KOPT-K1 (cell line): Measurements from ENCODE around the gene MAP3K9.

ENCODE experiments used
- H3K27ac ChIP-seq: fragments of 200-600 bp; sonication (generic); 2 replicates; pipeline ENCODE4 v1.5.1; 2016; ENCODE audit warnings: antibody characterized with exemption, mild to moderate bottlenecking, low read depth, low read length; ENCODE audit not compliant: poor library complexity, severe bottlenecking
- H3K36me3 ChIP-seq: fragments of 200-600 bp; sonication (generic); 2 replicates; pipeline ENCODE4 v1.5.1; 2017; ENCODE audit warnings: antibody characterized with exemption, mild to moderate bottlenecking, low read length, moderate library complexity; ENCODE audit not compliant: insufficient read depth
- H3K9me3 ChIP-seq: fragments of 200-600 bp; sonication (generic); 2 replicates; pipeline ENCODE4 v1.5.1; 2017; ENCODE audit warnings: antibody characterized with exemption, low read length, mild to moderate bottlenecking; ENCODE audit not compliant: insufficient read depth, poor library complexity, severe bottlenecking

Gene MAP3K9

GRCh38 chr14:70828188-70828587, 18.9 kb upstream of the MAP3K9 start:
- Histone ChIP-seq H3K27ac (no peak overlapping the region), H3K9me3 (no peaks in the 10 kb centered on the region), H3K36me3 (no peaks in the 10 kb centered on the region)

DNA sequence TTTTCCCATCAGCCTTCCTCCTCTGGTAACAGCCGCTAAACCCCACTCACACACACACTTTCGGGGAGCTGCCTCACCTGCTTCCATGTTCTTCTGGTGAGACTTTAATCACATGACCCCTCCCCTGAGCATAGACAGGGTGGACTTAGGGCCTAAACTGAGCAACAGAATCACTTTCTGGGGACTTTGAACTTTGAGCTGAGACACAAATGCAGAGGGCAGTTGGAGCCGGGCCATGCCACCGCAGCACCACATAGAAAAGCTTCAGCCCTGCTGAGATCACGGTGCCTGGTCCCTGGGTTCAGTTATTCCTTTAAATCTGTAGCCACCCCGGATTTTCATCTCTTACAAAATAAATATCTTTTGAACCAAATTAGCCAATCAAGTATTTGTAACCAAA, 18.4 kb upstream of the MAP3K9 start:
- Histone ChIP-seq H3K27ac (no peak overlapping the region), H3K36me3 (no peaks in the 10 kb centered on the region), H3K9me3 (no peaks in the 10 kb centered on the region)

- Histone ChIP-seq H3K36me3 (no peaks in the 10 kb centered on the region), H3K27ac (no peak overlapping the region), H3K9me3 (no peaks in the 10 kb centered on the region)
Measured at GRCh38 chr14:70827347-70827746, 18.0 kb upstream of the MAP3K9 start.

DNA sequence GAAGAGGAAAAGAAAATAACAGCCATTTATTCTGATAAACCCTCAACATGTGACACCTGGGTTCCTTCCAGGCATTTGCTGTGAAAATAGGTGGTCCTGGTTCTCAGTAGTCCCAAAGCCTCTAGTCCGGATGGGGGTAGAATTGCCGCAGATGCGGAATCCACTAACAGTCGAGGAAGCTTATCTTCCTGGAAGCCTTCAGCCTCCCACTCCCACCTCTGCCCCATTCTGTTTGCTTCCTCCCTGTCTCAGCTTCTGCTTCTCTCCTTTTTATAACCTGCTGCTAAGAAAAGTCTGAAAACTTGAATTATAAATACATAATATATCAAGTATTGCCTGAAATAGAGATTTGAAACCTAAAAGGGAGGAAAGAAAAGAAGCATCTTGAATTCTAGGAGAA, 14.0 kb upstream of the MAP3K9 start:
- H3K36me3 ChIP-seq = no peaks in the 10 kb centered on the region
- no peaks in the 10 kb centered on the region for H3K9me3 ChIP-seq
- H3K27ac ChIP-seq = no peak overlapping the region

DNA sequence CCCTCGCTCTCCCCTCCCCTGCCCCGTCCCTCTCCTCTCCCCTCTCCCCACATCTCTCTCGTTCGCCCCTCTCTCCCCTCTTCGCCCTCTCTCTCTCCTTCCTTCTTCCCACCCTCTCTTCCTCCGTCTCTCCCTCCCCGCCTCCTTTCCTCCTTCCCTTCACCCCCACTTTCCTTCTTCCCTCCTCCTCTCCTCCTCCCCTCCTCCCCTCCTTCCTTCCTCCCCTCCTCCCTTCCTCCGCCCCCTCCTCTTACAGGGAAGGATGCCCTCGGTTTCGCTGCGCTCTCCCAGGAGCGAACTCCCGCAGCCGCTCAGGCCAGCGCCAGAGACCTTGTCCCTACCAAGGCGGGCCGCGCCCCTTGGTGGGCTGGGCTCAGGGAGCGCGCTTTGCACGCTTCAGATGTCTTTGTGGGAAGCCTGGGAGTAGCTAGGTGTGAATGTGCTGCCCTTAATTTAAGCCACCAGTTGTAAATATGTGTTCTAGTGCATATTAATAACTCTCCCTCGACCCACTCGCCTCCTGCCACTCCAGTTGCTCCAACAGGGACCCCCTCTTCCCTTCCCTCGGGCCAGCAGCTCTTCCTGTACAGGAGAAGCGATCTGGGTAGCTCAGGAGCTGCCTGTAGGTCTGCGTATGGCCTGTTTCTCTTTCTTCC, 13.3 kb upstream of the MAP3K9 start:
- H3K9me3 ChIP-seq = no peaks in the 10 kb centered on the region
- no peaks in the 10 kb centered on the region for H3K36me3 ChIP-seq
- H3K27ac ChIP-seq = peak overlapping the region; percentile 57

- peak overlapping the region; percentile 57 for H3K27ac ChIP-seq
- H3K9me3 ChIP-seq = no peaks in the 10 kb centered on the region
- no peaks in the 10 kb centered on the region for H3K36me3 ChIP-seq
Measured at GRCh38 chr14:70821584-70822529, 12.5 kb upstream of the MAP3K9 start.

DNA sequence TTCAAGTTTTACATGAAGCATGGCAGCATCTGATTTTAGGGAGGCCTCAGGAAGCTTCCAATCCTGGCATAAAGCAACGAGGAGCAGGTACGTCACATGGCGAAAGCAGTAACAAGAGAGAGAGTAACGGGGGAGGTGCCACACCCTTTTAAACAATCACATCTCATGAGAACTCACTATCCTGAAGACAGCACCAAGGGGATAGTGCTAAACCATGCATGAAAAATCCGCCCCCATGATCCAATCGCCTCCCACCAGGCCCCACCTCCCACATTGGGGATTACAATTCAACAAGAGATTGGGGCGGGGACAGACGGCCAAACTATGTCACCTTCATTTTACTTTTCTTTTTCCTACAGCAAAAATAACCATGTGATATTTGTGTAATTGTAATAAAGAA, 7.2 kb upstream of the MAP3K9 start:
- Histone ChIP-seq H3K27ac (no peak overlapping the region), H3K9me3 (no peaks in the 10 kb centered on the region), H3K36me3 (no peaks in the 10 kb centered on the region)

DNA sequence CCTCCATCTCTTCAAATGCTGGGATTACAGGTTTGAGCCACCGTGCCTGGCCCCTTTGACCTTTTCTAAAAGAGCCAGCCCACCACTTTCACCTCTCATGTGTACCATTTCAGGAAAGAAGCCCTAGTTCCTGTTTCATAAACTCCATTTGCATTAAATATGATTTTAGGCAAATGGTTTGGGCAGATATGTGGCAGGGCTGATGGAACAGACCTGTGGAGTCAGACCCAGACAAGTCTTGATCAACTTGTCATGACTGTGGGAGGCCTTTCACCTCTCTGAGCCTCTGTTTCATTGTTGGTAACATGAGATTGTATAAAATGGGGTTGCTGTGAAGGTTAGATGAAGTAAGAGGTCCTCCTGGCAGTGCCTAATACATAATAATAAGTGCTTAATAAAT, 5.2 kb upstream of the MAP3K9 start:
- no peaks in the 10 kb centered on the region for H3K36me3 ChIP-seq
- no peaks in the 10 kb centered on the region for H3K9me3 ChIP-seq
- no peak overlapping the region for H3K27ac ChIP-seq

DNA sequence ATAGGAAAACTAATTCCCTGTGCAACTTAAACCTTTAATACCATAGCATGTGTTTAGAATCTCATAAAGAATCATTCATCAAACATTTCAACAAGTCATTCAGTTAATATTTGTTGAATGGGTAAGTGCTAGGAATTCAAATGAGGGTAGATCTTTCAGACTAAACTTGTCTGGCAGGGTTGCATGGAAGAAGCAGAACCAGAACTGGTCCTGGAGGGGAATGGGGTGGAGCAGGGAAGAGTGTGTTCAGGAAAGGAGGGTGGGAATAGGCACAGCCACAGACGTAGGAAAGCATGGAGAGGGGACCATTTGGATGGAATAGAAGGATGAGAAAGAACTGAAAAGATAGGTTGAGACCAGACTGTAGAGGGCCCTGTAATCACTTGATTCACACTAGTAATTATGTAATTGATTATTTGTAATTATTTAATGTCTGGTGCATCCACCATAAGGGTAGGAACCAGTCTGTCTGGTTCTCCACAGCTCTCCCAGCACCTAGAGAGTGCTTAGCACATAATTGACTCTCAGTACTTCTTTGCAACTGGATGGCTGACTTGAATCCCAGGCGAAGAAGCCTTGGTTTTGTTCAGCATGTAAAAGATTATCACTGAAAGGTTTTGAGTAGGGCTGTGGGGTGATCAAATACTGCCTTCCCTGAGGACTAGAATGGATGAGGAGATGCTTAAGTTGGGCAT, 3.0 kb upstream of the MAP3K9 start:
- H3K9me3 ChIP-seq = no peaks in the 10 kb centered on the region
- no peaks in the 10 kb centered on the region for H3K36me3 ChIP-seq
- H3K27ac ChIP-seq = no peak overlapping the region

- H3K9me3 ChIP-seq = no peaks in the 10 kb centered on the region
- H3K36me3 ChIP-seq = no peaks in the 10 kb centered on the region
- no peak overlapping the region for H3K27ac ChIP-seq
Measured at GRCh38 chr14:70811578-70811977, 2.3 kb upstream of the MAP3K9 start.

DNA sequence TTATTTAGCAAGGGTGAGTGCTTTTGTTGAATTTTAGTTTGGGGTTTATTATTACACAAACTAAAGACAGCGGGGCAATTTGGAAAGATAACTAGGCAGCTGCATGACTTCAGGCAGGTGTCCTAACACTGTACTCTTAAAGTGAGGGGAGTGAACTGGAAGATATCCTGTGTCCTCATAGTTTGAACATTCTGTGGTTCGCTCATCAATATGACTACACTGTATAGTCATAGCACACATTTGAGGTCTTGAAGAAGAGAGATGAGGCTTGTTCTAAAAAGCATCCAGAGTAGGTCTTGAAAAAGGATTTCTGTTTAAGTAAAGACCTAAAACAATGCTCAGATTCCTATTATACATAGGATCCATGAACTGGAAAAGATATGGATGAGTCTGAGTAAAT, 1.7 kb upstream of the MAP3K9 start:
- H3K27ac ChIP-seq = no peak overlapping the region
- H3K36me3 ChIP-seq = no peaks in the 10 kb centered on the region
- H3K9me3 ChIP-seq = no peaks in the 10 kb centered on the region

GRCh38 chr14:70810621-70811020, 1.3 kb upstream of the MAP3K9 start:
- H3K27ac ChIP-seq = no peak overlapping the region
- no peaks in the 10 kb centered on the region for H3K36me3 ChIP-seq
- H3K9me3 ChIP-seq = no peaks in the 10 kb centered on the region

DNA sequence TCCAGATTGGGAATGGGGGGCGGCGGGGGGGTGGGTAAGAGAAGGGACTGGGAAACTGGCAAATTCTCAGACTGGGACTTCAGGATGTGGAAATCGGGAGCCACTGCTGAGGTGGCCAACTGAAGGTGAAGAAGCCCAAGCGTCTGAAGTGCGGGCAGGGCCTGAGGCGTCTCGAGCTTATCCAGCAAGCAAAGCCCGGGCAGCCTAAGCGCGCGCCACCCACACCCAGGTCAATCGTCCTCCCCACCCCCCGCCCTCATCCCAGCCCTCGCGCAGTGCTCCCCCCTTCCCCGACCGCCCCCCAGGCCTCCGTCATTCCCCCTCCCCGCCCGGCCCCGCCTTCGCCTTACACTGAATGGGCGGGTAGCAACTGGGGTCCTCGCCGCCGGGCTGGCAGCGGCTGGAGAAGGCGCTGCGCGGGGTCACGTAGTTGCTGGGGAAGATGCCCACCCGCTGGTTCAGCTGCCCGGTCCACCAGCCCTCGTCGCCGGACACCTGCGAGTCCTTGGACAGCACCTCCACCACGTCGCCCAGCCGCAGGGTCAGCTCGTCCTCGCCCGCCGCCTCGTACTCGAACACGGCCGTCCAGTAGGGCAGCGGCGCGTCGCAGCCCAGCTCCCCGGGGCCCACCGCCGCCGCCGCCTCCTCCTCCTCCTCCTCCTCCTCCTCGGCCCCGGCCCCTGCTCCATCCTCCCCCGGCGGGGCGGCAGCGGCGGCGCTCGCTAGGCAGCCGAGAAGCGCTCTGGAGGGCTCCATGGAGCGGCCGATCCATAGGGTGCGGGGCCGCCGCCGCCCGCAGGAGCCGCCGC, 693 bp downstream of the MAP3K9 start:
- Histone ChIP-seq H3K36me3 (no peaks in the 10 kb centered on the region), H3K27ac (peak overlapping the region; percentile 63), H3K9me3 (no peaks in the 10 kb centered on the region)

DNA sequence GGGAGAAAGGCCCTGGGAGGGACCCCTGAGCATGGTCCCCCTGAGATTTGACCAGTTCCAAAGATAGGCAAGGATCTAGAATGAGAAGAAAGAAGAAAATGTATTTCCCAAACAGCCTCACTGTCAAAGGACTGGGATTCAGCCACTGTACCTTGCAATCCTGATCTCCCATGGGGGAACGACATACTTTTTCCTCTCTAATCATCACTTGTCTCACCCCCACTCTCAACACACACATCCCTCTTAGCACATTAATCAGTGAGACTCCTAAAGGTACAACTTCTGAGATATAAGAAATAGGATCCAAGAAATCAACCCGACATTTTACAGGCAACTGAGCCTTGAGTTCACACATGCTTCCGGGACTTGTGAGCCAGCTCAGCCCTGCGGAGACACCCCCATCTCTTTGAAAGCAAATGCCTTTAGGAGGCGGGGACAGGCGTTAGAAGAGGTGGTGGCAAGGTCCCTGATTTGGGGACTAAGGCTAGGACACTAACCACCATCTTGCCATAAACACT, 1.4 kb downstream of the MAP3K9 start:
- H3K9me3 ChIP-seq = no peaks in the 10 kb centered on the region
- H3K36me3 ChIP-seq = no peaks in the 10 kb centered on the region
- H3K27ac ChIP-seq = peak overlapping the region; percentile 63
